Measurements from ENCODE around the gene FREM1. TPM values are rescaled to one million over a fixed set of nuclear protein-coding genes. Genes with fewer than 3 reads are reported as not detected.

FREM1 gene
- total and polyA plus RNA-seq, 2 donors (not counting 1 experiment from before 2014, with no cell fraction given): not detected

DNA sequence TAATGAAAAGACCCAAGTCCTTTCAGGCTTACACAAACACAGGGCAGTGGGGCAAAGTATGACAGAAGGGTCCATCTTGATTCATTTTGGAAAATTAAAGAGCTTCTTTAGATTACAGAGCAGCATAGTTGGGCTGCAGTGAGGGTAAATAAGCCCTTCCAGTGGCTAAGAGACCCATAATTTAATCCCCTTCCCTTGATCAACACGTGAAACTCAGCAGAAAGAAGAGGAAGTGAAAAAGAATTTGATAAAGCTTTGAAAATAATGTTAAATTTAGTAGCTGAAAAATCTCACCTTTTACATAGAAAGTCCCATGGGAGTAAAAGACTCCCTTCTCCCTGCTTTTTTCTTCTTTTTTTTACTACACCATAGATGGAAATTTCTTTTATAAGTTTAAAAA, 87.6 kb downstream of the FREM1 start:
- peaks cover 10% of the 10 kb centered on the region for H3K4me1 Mint-ChIP-seq
- CTCF ChIA-PET: no interaction called here
- H3K27ac Mint-ChIP-seq: no peak overlapping the region
- no peak for TF ChIP-seq EZH2 (IDR thresholded peaks at IDR 0.05; ENCODE audit: borderline replicate concordance, insufficient read depth, low read depth, low read length, poor library complexity, severe bottlenecking)
- TF ChIP-seq, protein P1, sequence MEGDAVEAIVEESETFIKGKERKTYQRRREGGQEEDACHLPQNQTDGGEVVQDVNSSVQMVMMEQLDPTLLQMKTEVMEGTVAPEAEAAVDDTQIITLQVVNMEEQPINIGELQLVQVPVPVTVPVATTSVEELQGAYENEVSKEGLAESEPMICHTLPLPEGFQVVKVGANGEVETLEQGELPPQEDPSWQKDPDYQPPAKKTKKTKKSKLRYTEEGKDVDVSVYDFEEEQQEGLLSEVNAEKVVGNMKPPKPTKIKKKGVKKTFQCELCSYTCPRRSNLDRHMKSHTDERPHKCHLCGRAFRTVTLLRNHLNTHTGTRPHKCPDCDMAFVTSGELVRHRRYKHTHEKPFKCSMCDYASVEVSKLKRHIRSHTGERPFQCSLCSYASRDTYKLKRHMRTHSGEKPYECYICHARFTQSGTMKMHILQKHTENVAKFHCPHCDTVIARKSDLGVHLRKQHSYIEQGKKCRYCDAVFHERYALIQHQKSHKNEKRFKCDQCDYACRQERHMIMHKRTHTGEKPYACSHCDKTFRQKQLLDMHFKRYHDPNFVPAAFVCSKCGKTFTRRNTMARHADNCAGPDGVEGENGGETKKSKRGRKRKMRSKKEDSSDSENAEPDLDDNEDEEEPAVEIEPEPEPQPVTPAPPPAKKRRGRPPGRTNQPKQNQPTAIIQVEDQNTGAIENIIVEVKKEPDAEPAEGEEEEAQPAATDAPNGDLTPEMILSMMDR (IDR thresholded peaks at IDR 0.05): no peak
- H3K27me3 Mint-ChIP-seq: peaks cover 20% of the 10 kb centered on the region
- intact Hi-C loops (cut with micrococcal nuclease): no loop called here
- H3K4me3 Mint-ChIP-seq: no peak overlapping the region
- H3K79me2 ChIP-seq (ENCODE audit: control insufficient read depth, insufficient read depth, low read length): no peaks in the 10 kb centered on the region
- no CpG with 5 or more reads among the region's 1 CpG for WGBS (ENCODE audit: insufficient coverage)
- ATAC-seq (ENCODE audit: low read depth) (no peak), DNase-seq (no peak)
- H2AFZ ChIP-seq (ENCODE audit: insufficient read depth, low read depth, low read length, poor library complexity, severe bottlenecking): no peak overlapping the region
- no peak overlapping the region for H3K27ac ChIP-seq (ENCODE audit: low read length in 2 of 2)
- POLR2A ChIA-PET: no interaction called here
- H3K4me2 ChIP-seq (replicated peaks; ENCODE audit: low read depth, low read length, poor library complexity, severe bottlenecking): no peak overlapping the region
- no peaks in the 10 kb centered on the region for H3K9me3 Mint-ChIP-seq (ENCODE audit: insufficient read depth)
- H3K27me3 ChIP-seq (replicated peaks in 1 of 4; ENCODE audit: control extremely low read depth in 1 of 4, control insufficient read depth in 3 of 4, insufficient read depth in 4 of 4, low read length in 3 of 4): peaks cover 0 to 5% (median 3%) of the 10 kb centered on the region in 4 experiments
- no peaks in the 10 kb centered on the region for H3K36me3 ChIP-seq (replicated peaks in 1 of 2; ENCODE audit: control extremely low read depth in 1 of 2, control insufficient read depth in 1 of 2, extremely low read depth in 1 of 2, insufficient read depth in 2 of 2, low read length in 1 of 2)
- no peak overlapping the region for H3K4me3 ChIP-seq (ENCODE audit: control extremely low read depth in 1 of 5, extremely low read depth in 1 of 5, insufficient read depth in 1 of 5, low read depth in 2 of 5, low read length in 4 of 5)
- peaks cover 0 to 1% (median 0%) of the 10 kb centered on the region in 3 donors for H3K9me3 ChIP-seq (ENCODE audit: control extremely low read depth in 1 of 3, control insufficient read depth in 2 of 3, insufficient read depth in 1 of 3, low read length in 2 of 3)
- H4K20me1 ChIP-seq (ENCODE audit: control insufficient read depth, insufficient read depth, low read length, poor library complexity, severe bottlenecking): no peaks in the 10 kb centered on the region
- H3K4me1 ChIP-seq (ENCODE audit: control insufficient read depth in 2 of 2, insufficient read depth in 2 of 2, low read length in 2 of 2): peaks cover 5 to 7% of the 10 kb centered on the region in 2 donors
- H3K9ac ChIP-seq (ENCODE audit: low read length): no peak overlapping the region

DNA sequence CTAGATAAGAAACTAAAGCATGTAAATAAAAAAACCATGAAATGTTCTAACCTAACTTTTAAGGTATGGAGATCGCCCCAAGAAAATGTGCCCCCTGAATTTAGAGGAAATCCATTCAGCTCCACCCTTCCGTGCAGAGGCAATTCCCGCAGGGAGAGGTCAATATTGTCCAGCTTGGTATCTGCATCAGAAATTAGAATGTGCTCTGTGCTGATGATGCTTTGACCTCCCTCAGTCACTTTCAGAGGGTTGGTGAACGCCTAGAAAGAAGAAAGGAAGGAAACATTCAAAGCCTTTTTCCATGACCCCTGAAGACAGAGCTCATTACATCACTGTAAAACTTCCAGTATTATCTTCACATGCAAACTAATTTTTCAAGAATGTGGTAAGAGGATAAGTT, 91.0 kb downstream of the FREM1 start:
- H3K4me1 Mint-ChIP-seq: peaks cover 8% of the 10 kb centered on the region
- intact Hi-C loops (cut with micrococcal nuclease): no loop called here
- Histone ChIP-seq H3K4me3 (ENCODE audit: control extremely low read depth in 1 of 5, extremely low read depth in 1 of 5, insufficient read depth in 1 of 5, low read depth in 2 of 5, low read length in 4 of 5) (no peak overlapping the region), H3K27ac (ENCODE audit: low read length in 2 of 2) (no peak overlapping the region), H3K79me2 (ENCODE audit: control insufficient read depth, insufficient read depth, low read length) (no peaks in the 10 kb centered on the region), H3K36me3 (replicated peaks in 1 of 2; ENCODE audit: control extremely low read depth in 1 of 2, control insufficient read depth in 1 of 2, extremely low read depth in 1 of 2, insufficient read depth in 2 of 2, low read length in 1 of 2) (no peaks in the 10 kb centered on the region), H4K20me1 (ENCODE audit: control insufficient read depth, insufficient read depth, low read length, poor library complexity, severe bottlenecking) (no peaks in the 10 kb centered on the region), H2AFZ (ENCODE audit: insufficient read depth, low read depth, low read length, poor library complexity, severe bottlenecking) (no peak overlapping the region), H3K4me2 (replicated peaks; ENCODE audit: low read depth, low read length, poor library complexity, severe bottlenecking) (no peak overlapping the region), H3K27me3 (replicated peaks in 1 of 4; ENCODE audit: control extremely low read depth in 1 of 4, control insufficient read depth in 3 of 4, insufficient read depth in 4 of 4, low read length in 3 of 4) (peaks cover 0 to 7% (median 4%) of the 10 kb centered on the region in 4 experiments), H3K9me3 (ENCODE audit: control extremely low read depth in 1 of 3, control insufficient read depth in 2 of 3, insufficient read depth in 1 of 3, low read length in 2 of 3) (no peaks in the 10 kb centered on the region), H3K4me1 (ENCODE audit: control insufficient read depth in 2 of 2, insufficient read depth in 2 of 2, low read length in 2 of 2) (peaks cover 5 to 7% of the 10 kb centered on the region in 2 donors), H3K9ac (ENCODE audit: low read length) (no peak overlapping the region)
- ATAC-seq (ENCODE audit: low read depth): no peak
- no peaks in the 10 kb centered on the region for H3K9me3 Mint-ChIP-seq (ENCODE audit: insufficient read depth)
- no peak for DNase-seq
- 92% methylated on average over 2 of the region's 4 CpGs for WGBS (ENCODE audit: insufficient coverage)
- no peak overlapping the region for H3K27ac Mint-ChIP-seq
- ChIA-PET POLR2A (no interaction called here), CTCF (no interaction called here)
- H3K27me3 Mint-ChIP-seq: peaks cover 12% of the 10 kb centered on the region
- TF ChIP-seq EZH2 (IDR thresholded peaks at IDR 0.05; ENCODE audit: borderline replicate concordance, insufficient read depth, low read depth, low read length, poor library complexity, severe bottlenecking): no peak
- TF ChIP-seq, protein P1 (IDR thresholded peaks at IDR 0.05): no peak
- no peak overlapping the region for H3K4me3 Mint-ChIP-seq
